DMS153 treated with DMSO at 0.1 percent for 48 hours (cell line): Measurements from ENCODE around the gene GPRASP2.

Source experiments
- DNase-seq: peaks from one replicate; lab custom pipeline; 2025; ENCODE audit not compliant: unreplicated experiment; lab: John Stamatoyannopoulos, UW

GPRASP2 gene

DNA sequence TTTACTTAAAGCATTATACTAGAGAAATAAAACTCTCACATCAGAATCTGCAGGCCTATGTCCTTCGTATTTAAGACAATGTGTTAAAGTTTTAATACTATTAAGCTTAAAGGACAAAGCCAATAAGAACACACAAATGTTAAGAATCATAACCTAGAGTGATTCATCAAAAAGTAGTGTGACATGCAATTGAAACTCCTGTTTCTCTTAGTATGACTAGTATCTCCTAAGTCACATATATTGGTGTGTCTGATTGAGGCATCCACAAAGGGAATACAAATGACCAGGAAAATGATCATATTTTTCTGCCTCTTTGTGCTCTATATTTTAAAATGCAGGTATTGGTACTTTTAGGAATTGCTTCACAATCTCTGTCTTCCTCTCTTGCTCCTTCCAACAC is 32.1 kb downstream of the GPRASP2 start:
- no peak for DNase-seq

DNA sequence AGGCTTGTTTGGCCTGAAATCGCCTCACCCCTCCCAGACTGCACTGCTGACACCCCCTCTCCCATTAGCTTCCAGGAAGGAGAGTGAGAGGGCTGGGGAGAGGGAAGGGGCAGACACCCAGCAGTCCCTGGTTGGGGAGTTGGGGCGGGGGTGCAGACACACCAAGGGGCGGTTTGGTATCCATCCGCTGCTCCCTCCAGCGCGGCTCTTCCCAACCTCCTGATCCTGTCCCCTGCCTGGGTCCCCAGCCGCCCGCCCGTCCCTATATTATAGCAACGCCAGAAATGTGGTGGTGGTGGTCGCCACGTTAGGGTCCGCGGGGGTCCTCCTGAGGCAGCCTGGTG is 33.2 kb downstream of the GPRASP2 start:
- no peak for DNase-seq

DNA sequence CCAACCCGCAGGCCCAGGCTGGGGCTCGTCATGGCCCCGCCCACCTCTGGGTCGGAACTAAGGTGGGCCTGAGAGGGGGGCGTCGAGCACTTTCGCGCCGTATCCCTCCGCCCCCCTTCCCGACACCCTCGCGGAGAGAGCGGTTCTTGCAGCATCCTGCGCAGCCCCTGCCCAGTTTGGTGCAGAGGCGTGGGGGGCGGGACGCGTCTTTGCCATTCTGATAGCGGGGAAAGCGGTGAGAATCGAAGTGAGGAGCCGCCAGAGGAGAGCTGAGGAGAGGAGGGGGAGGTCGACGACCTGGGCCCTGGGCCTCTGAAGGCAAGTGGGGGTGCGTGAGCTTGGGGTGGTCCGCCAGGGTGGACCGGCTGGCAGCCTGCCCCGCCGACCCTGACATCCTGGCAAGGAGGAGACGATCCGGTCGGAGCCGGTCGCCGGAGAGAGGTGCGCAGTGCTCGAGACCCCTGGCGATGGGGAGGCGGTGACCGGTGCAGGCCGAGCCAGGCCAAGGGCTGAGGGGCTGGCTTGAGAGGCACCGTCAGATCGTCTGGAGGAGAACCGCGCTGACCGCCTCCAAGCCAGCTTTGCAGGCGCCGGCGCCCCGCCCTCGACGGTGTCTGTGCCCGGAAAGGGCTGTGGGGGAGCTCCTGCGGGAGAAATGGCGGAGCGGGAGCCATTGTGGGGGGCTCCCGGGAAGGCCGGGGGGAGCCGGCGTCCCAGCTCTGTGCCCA is 33.8 kb downstream of the GPRASP2 start:
- no peak for DNase-seq

DNA sequence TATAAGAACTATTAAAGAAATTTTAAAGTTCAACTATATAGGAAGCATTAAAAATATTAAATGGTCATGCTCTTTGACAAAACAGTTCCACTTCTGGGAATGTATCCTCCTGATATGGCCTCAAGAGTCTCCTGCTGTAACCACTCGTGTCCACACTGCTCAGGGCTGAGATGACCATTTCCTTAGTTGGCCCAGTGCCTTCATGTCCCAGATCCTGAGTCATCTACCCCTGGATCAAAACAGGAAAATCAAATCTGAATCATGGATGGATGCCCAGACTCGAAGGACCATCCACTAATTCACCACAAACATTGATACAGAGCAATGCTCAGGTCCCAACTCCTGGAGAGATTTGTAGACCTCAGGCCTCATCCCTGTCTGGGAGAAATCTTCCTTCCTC is 53.0 kb downstream of the GPRASP2 start:
- no peak for DNase-seq

DNA sequence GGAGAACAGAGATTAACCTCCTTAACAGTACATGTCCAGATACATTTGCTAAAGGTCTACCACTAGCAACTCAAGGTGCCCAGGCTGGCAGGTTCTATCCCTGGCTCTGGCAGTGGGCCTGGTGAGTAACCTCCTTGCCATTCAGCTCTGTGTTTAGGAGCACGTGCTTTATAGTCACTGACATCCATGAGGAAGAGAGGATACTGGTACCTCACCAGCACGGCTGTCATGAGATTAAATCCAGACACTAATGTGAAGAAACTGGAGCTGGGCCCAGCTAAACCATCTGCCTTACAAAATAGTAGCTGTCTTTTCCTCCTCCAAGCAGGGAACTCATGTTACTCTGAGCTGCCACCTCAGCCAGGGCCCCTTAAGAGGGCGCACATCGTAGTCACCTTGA is 53.6 kb downstream of the GPRASP2 start:
- no peak for DNase-seq

DNA sequence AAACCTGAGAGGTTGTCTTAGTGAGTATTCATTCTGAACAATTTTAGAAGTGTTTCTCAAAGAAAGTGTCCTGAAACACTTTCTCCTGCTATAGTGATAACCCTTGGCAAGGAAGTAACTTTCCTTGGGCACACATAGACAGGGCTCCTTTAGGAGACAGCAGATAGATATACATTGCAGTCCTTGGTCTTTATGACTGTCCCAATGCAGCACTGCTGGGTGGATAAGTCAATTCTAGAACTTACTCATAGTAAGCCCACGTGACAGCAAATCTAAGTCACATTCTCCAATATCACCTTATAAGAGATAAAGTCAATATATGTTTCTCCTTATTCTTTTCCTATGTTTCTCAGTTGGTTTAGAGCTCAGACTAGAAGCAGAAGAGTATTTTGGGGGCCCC is 55.0 kb downstream of the GPRASP2 start:
- DNase-seq = no peak
